Esophagus (tissue), 2 donors: ENCODE data around the gene ADA. TPM values are rescaled to one million over a fixed set of nuclear protein-coding genes. Genes with fewer than 3 reads are reported as not detected.

ENCODE experiments used
- H3K27ac ChIP-seq, 2 donors: one replicate each; pipeline ENCODE4 v1.5.1; 2013; ENCODE audit warnings: low read depth in 2 of 2, mild to moderate bottlenecking in 2 of 2, inconsistent platforms in 1 of 2, low read length in 1 of 2, moderate library complexity in 1 of 2
- H3K27me3 ChIP-seq, 2 donors: one replicate each; pipeline ENCODE4 v1.6.1; 2013; ENCODE audit warnings: low read length in 2 of 2, control low read depth in 1 of 2, mild to moderate bottlenecking in 1 of 2; ENCODE audit not compliant: insufficient read depth in 2 of 2, control insufficient read depth in 1 of 2
- H3K36me3 ChIP-seq, 2 donors: one replicate each; pipeline ENCODE4 v1.6.1; 2013; ENCODE audit warnings: low read length in 1 of 2; ENCODE audit not compliant: control insufficient read depth in 2 of 2, insufficient read depth in 2 of 2
- H3K4me1 ChIP-seq, 2 donors: one replicate each; pipeline ENCODE4 v1.6.1; 2013; ENCODE audit warnings: low read length in 1 of 2; ENCODE audit not compliant: control insufficient read depth in 2 of 2, insufficient read depth in 2 of 2
- H3K4me3 ChIP-seq, 2 donors: one replicate each; pipeline ENCODE4 v1.5.1; 2013; ENCODE audit warnings: low read length in 2 of 2, mild to moderate bottlenecking in 2 of 2, low read depth in 1 of 2, moderate library complexity in 1 of 2
- H3K9me3 ChIP-seq, 2 donors: one replicate each; pipeline ENCODE4 v1.6.1; 2013; ENCODE audit warnings: mild to moderate bottlenecking in 2 of 2, low read depth in 1 of 2, low read length in 1 of 2, moderate library complexity in 1 of 2; ENCODE audit not compliant: control insufficient read depth in 2 of 2, insufficient read depth in 1 of 2
- WGBS, 2 donors: extraction: QIAGEN DNeasy Blood & Tissue Kit; methylation state at CpG; one replicate each; pipeline ENCODE4 v1.1.7; 2013; 5-methylcytosine and 5-hydroxymethylcytosine counted together
- polyA plus RNA-seq, 2 donors: library from polyadenylated mRNA; stranded (reverse); fragments of 200-250 nt; gene quantifications; one replicate each; pipeline ENCODE4 v1.2.3, GENCODE V29; 2013
- donor health status: healthy with polysubstance abuse.
- donor health status: Bipolar disorder and iron deficiency.

The ADA gene
- polyA plus RNA-seq, 2 donors: 5.6 to 8.8 TPM

- Histone ChIP-seq H3K4me1 (peaks cover 0 to 8% of the 10 kb centered on the region in 2 donors), H3K36me3 (no peaks in the 10 kb centered on the region), H3K27me3 (no peaks in the 10 kb centered on the region), H3K9me3 (no peaks in the 10 kb centered on the region), H3K27ac (no peak overlapping the region), H3K4me3 (no peak overlapping the region)
- 66 to 73% methylated on average over 3 of the region's 3 CpGs for WGBS, 2 donors
Observed at GRCh38 chr20:44649126-44649525, 2.4 kb downstream of the ADA start.

- Histone ChIP-seq H3K4me3 (no peak overlapping the region), H3K36me3 (no peaks in the 10 kb centered on the region), H3K4me1 (peaks cover 0 to 9% of the 10 kb centered on the region in 2 donors), H3K27ac (no peak overlapping the region), H3K27me3 (no peaks in the 10 kb centered on the region), H3K9me3 (no peaks in the 10 kb centered on the region)
- 79 to 83% methylated on average over 7 of the region's 7 CpGs for WGBS, 2 donors
Observed at GRCh38 chr20:44648579-44648978, 2.9 kb downstream of the ADA start.

GRCh38 chr20:44648068-44648467, 3.4 kb downstream of the ADA start:
- 90 to 92% methylated on average over 5 of the region's 5 CpGs for WGBS, 2 donors
- Histone ChIP-seq H3K4me1 (peaks cover 2 to 12% of the 10 kb centered on the region in 2 donors), H3K27ac (no peak overlapping the region), H3K27me3 (no peaks in the 10 kb centered on the region), H3K36me3 (no peaks in the 10 kb centered on the region), H3K4me3 (no peak overlapping the region), H3K9me3 (no peaks in the 10 kb centered on the region)

GRCh38 chr20:44646641-44647274, 4.7 kb downstream of the ADA start:
- Histone ChIP-seq H3K36me3 (no peaks in the 10 kb centered on the region), H3K27ac (no peak overlapping the region), H3K27me3 (no peaks in the 10 kb centered on the region), H3K4me3 (no peak overlapping the region), H3K9me3 (no peaks in the 10 kb centered on the region), H3K4me1 (peaks cover 5 to 15% of the 10 kb centered on the region in 2 donors)
- 68 to 73% methylated on average over 10 of the region's 10 CpGs for WGBS, 2 donors

- Histone ChIP-seq H3K27me3 (no peaks in the 10 kb centered on the region), H3K9me3 (no peaks in the 10 kb centered on the region), H3K27ac (no peak overlapping the region), H3K4me3 (no peak overlapping the region), H3K4me1 (peaks cover 5 to 15% of the 10 kb centered on the region in 2 donors), H3K36me3 (no peaks in the 10 kb centered on the region)
- WGBS, 2 donors: 53 to 58% methylated on average over 4 of the region's 4 CpGs
Observed at GRCh38 chr20:44646023-44646640, 5.4 kb downstream of the ADA start.

GRCh38 chr20:44644667-44645131, 6.8 kb downstream of the ADA start:
- Histone ChIP-seq H3K4me1 (peaks cover 9 to 13% of the 10 kb centered on the region in 2 donors), H3K27ac (peak overlapping the region in 1 of 2 donors; percentile 62)

GRCh38 chr20:44644230-44644617, 7.3 kb downstream of the ADA start:
- H3K4me1 ChIP-seq: peaks cover 9 to 13% of the 10 kb centered on the region in 2 donors
- H3K9me3 ChIP-seq: no peaks in the 10 kb centered on the region

More at GRCh38 chr20:44644667-44645131, 6.8 kb downstream of the ADA start:
- Histone ChIP-seq H3K4me3 (no peak overlapping the region), H3K27me3 (no peaks in the 10 kb centered on the region), H3K9me3 (no peaks in the 10 kb centered on the region), H3K36me3 (no peaks in the 10 kb centered on the region)
- 71% methylated on average over 7 of the region's 7 CpGs for WGBS, 2 donors

GRCh38 chr20:44643596-44644229, 7.8 kb downstream of the ADA start:
- 31 to 38% methylated on average over 16 of the region's 16 CpGs for WGBS, 2 donors
- H3K27me3 ChIP-seq: no peaks in the 10 kb centered on the region
- peaks cover 9 to 13% of the 10 kb centered on the region in 2 donors for H3K4me1 ChIP-seq
- no peaks in the 10 kb centered on the region for H3K9me3 ChIP-seq
- H3K36me3 ChIP-seq: no peaks in the 10 kb centered on the region
- H3K4me3 ChIP-seq: no peak overlapping the region
- peak overlapping the region; percentile 61 to 62 for H3K27ac ChIP-seq

More at GRCh38 chr20:44644230-44644617, 7.3 kb downstream of the ADA start:
- no peaks in the 10 kb centered on the region for H3K36me3 ChIP-seq
- 65 to 70% methylated on average over 8 of the region's 8 CpGs for WGBS, 2 donors
- no peaks in the 10 kb centered on the region for H3K27me3 ChIP-seq
- no peak overlapping the region for H3K4me3 ChIP-seq
- H3K27ac ChIP-seq: peak overlapping the region; percentile 61 to 62

GRCh38 chr20:44643154-44643519, 8.4 kb downstream of the ADA start:
- Histone ChIP-seq H3K36me3 (no peaks in the 10 kb centered on the region), H3K4me1 (peaks cover 9 to 13% of the 10 kb centered on the region in 2 donors), H3K4me3 (peak overlapping the region in 1 of 2 donors; percentile 13), H3K27ac (peak overlapping the region; percentile 62 to 75), H3K9me3 (no peaks in the 10 kb centered on the region), H3K27me3 (no peaks in the 10 kb centered on the region)
- WGBS, 2 donors: 48 to 60% methylated on average over 1 of the region's 1 CpG
